GM21737 (cell line): ENCODE results near the gene ARHGAP15.

Experiments
- ATAC-seq: cut with Tn5 transposase; IDR thresholded peaks from one replicate; pipeline ENCODE4 v1.9.1; 2021; ENCODE audit warnings: mild to moderate bottlenecking, moderate library complexity; ENCODE audit not compliant: unreplicated experiment

Gene ARHGAP15

DNA sequence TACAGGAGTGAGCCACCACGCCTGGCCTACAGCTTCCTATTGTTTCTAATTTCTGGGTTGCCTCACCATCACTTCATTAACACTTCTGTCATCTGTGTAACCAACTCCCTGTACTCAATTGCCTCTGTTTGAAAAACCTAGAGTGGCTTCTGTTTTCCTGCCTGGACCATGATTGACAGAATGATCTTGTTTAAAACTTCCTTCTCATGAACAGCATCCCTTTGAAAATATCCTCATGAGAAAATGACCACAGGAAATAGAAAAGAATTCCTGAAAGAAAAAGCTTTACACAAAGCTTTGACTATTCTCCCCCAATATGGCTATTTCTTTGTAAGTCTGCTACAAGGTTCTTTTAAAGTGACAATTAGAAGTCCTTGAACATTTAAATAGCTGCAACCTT, 672.3 kb downstream of the ARHGAP15 start:
- no peak for ATAC-seq

DNA sequence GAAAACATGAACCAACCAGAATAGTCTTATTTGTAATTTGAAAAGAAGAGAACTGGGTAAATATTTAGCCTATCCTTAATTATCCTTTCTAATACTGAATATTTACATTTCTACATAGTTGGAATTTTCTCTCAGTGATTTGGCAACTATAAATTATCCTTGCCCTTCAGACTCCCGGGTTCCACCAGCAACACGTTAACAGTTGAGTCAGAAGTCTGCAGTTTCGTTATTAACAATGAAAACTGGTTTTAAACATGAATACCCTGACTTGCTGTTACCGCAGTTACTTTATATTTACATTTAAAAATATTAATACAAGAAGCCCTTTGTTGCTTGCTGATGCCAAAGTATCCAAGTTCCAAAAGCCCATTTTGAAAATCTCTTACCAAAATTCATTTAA, 673.0 kb downstream of the ARHGAP15 start:
- no peak for ATAC-seq

GRCh38 chr2:143802871-143803650, 673.8 kb downstream of the ARHGAP15 start:
- peak; percentile 87 for ATAC-seq

DNA sequence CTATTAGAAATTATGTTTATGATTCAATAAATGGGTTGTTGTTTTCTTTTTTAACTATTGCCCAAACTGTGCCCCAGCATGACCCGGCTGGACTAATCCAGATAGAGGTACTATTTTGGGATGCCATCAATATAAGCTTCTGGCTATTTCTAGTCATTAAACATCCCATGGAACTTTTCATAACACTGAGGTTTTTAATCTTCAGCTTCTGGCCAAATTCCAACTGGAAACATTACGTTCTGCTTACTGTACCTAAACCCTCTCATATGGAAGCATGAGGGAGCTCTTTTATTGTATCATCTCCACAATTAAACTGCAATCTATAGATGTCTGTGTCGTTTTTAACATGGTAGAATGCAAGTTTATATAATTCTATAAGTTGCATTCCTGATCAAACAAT, 674.7 kb downstream of the ARHGAP15 start:
- no peak for ATAC-seq

GRCh38 chr2:143805666-143806065, 676.4 kb downstream of the ARHGAP15 start:
- ATAC-seq: no peak

DNA sequence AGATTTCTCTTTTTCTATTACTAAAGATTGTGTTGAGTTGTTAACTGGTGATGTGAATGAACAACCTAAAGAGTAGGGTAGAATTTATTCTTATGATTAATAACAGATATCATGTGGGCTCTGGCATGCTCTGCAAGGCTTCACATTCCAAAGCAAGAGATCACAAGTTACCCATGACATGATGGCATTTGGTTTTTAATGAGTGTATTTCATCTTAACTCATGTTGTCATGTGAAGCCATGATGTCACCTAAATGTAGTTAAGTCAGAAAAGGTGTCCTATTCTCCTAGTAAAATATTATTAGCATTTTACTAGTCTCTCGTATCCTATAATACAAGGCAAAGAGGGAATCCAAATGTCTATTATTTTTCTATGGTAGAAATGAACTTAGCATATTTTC, 678.0 kb downstream of the ARHGAP15 start:
- no peak for ATAC-seq

- no peak for ATAC-seq
These were observed 678.5 kb downstream of the ARHGAP15 start for GRCh38 chr2:143807671-143808070.

GRCh38 chr2:143808166-143808565, 678.9 kb downstream of the ARHGAP15 start:
- no peak for ATAC-seq

DNA sequence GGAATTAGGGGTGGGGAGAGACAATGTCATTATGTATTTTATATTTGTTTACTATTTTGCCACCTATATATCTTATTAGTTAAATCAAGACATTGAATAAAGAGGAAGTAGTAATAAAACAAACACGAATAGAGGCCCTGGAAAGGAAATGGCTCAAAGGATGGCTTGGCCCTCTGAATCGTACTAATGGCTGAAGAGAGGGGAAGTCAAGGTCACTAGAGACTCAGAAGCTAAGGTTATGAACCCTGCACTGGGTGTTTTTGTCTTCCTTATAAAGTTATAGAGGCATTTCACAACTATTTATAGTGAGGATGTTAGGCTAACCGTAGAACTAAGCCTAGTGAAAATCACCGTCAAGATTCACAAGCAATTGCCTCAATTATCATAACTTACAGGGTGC, 685.9 kb downstream of the ARHGAP15 start:
- no peak for ATAC-seq

DNA sequence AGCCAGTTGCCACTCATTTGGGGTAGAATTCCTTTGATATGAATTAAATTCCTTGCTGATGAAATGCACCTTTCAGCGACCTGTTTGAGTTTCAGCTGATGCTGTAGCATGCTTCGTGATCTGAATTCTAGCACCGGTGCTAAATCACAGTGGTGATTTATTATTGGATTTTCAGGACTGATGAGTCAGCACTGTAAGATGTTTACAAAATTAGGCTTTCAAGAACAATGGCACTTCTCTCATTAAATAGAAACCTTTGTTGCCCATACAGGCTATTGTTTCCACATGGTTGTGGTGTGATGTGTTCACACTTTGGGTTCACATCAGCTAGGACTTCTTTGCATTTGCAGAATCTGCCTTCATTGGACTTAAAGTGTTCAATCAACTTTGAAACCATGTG, 687.7 kb downstream of the ARHGAP15 start:
- no peak for ATAC-seq
